GM18858 (cell line): ENCODE data around the gene ENTPD2.

Source experiments
- ATAC-seq: cut with Tn5 transposase; IDR thresholded peaks from one replicate; pipeline ENCODE4 v1.9.1; 2021; ENCODE audit not compliant: unreplicated experiment

ENTPD2 gene

DNA sequence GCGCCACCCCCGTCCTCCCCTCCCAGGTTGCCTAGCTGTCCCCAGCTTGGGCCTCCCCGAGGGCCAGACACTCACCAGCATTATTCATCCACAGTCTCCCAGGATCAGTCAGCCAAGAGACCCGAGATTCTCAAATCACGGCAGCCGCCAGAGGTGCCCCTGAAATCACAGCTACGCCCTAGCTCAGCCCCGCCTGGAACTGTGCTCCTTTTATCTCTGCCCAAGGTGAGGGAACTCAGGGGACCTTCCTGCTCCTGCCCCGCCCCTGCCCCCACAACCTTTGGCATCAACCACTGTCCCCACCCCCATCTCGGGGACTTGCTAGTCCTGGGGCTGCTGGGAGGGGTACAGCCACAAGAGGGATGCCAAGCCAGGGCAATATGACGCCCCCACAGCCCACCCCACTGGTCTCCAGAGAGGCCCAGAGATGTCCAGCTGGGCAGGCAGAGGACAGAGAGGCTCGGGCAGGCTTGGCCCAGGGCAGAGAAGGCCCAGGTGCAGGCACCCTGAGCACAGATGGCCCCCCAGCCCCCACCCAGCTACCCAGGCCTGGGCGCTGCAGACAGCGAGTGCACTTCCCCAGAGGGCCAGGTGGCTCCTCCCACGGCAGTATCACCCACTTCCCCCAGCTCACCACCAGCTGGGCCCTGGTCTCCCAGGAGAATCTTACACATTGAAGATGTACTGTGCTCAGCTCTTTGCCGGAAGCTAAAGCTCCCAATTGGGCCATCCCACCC lies 21.8 kb downstream of the ENTPD2 start, which contains the start of gene FUT7:
Gene FUT7, minus strand, starts transcription at position 185 of the 737 bp plus-strand sequence. Its CDS starts 97 bp downstream, at position 88.
- ATAC-seq, result no peak

- ATAC-seq, result no peak
Observed at GRCh38 chr9:137030538-137031527, 23.0 kb downstream of the ENTPD2 start.

DNA sequence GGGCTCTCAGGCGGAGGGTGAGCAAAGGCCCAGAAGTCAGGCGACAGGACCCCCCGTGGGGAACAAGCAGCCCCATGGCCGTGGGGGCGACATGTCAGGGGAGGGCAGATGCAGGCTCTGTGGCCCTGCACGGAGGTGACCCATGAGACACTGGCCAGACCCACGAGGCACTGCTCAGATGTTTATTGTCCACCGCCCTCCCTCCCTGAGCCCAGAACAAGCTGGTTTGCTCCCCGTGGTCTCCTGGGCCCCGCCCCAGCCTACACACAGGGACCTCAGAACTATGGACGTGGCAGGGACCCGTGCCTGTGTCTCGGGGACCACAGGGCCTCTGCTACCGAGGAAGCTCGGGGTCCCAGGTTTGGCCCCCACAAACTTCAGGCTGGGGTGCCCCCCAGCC lies 23.9 kb downstream of the ENTPD2 start:
- ATAC-seq, result no peak

GRCh38 chr9:137029058-137029936 lies 24.6 kb downstream of the ENTPD2 start:
- no peak for ATAC-seq

- ATAC-seq, result no peak
Observed at GRCh38 chr9:137028263-137029057, 25.4 kb downstream of the ENTPD2 start.

GRCh38 chr9:137027369-137028262 lies 26.2 kb downstream of the ENTPD2 start, which contains the start of gene ABCA2:
ABCA2 (minus strand) TSS chr9:137028237; CDS start chr9:137028140, 97 bp downstream.
- ATAC-seq, result no peak

DNA sequence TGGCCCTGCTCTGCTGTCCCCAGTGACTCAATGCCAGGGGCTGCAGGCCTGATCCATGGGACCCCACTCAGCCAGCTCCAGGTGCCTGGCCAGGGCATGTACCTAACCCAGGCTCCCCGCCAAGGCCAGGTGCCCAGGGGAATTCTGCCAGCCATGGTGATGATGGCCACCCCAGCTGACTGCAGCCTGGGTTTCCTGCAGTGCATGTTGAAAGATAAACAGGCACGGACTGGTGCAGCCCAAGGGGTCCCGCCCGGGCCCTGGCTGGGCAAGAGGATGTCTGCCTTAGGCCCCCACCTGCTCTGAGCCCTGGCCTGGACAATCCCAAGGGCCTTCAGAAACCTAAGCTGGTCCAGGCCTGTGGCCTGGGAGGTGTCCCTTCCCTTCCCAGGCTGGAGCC lies 27.0 kb downstream of the ENTPD2 start:
- ATAC-seq, result no peak

- no peak for ATAC-seq
Observed at GRCh38 chr9:137026384-137026783, 27.5 kb downstream of the ENTPD2 start.

DNA sequence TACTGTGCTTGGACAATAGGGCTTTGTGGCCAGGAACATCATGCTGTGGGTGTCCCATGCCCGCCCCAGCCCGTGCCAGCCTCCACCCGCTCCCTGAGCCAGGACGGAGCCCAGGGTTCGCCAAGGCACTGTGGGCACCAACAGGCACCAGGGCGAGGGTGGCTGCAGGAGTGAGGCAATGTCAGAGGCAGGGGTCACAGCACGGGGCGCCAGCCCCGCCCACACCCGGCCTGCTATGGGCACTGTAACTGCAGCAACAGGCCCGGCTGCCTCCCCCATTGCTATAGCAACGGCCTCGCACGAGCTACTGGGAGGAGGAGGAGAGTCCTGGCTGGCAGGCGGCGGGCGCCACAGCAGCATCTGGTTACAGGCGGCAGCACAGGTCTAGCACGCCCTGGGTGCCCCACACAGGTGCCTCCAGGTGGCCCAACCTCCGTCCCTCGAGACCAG lies 28.3 kb downstream of the ENTPD2 start:
- ATAC-seq, result no peak

- no peak for ATAC-seq
Observed at GRCh38 chr9:137023583-137023991, 30.3 kb downstream of the ENTPD2 start.

- ATAC-seq, result no peak
Observed at GRCh38 chr9:137023157-137023556, 30.7 kb downstream of the ENTPD2 start.

DNA sequence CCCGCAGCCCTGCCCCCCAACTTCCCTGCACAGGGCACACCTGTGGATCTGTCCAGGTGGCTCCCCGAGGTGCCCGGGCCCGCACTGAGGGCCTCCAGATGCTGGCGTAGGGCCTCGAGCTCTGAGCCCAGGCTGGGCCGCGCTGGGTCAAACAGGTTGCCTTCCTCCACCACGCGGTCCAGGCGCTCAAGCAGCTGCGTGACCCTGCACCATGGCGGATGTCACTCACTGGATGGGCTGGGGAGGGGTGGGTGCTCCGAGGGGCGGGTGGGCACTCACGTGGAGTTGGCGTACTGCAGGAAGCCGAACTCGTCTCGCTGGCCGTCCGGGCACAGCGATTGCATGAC lies 31.2 kb downstream of the ENTPD2 start:
- ATAC-seq, result no peak

- ATAC-seq, result no peak
Observed at GRCh38 chr9:137021979-137022661, 31.7 kb downstream of the ENTPD2 start.

DNA sequence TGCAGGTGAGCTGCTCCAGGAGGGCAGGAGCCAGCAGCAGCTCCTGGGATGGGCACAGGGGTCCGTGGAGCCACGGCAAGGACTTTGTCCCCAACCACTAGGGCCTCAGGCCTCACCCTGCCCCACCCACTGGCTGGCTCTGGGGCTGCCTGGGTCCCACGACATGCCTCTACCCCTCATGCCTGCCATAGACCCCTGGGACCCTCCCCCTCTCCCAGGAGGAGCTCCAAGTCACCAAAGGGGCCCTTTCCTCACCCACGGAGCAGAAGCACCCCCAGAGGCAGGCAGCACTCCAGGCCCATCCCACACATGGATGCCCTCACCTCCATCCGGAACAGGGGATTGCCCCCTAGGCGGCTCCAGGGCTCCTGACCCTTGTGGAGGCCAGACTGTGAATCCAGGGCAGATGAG lies 32.3 kb downstream of the ENTPD2 start:
- ATAC-seq, result no peak

DNA sequence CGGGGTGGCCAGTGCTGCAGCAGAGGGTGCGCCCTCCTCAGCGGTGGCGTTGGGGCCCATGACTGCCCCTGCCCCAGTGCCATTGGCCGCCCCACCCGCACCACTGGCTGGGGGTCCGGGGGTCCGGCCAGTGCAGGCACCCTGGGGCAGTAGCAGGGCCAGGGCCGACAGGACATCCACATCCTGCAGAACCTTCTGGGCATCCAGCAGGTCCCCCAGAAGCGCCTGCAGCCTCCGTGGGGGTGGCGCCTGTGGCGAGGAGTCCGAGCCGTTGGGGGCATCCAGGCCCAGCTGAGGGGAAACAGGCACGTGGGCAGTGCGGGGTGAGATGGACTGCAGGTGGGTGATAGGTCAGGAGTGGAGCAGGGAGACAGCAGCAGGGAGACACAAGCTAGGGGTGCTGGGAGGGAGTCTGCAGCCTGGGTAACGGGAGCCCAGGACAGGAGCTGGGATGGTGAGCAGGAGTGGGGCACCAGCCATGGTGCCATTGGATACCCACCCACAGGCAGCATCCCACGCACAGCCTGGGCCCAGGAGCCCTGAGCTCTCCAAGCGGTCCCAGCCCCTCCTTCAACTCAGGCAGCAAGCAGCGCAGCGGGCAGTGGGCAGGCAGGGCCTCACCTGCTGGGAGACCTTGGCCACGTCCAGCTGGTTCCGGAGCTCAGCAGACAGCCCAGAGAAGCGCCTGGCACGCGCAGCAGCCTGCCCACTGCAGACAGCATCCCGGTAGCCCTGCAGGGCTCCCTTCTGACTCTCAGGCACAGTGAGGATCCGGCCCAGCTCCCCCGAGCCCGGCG lies 32.9 kb downstream of the ENTPD2 start:
- ATAC-seq, result no peak

DNA sequence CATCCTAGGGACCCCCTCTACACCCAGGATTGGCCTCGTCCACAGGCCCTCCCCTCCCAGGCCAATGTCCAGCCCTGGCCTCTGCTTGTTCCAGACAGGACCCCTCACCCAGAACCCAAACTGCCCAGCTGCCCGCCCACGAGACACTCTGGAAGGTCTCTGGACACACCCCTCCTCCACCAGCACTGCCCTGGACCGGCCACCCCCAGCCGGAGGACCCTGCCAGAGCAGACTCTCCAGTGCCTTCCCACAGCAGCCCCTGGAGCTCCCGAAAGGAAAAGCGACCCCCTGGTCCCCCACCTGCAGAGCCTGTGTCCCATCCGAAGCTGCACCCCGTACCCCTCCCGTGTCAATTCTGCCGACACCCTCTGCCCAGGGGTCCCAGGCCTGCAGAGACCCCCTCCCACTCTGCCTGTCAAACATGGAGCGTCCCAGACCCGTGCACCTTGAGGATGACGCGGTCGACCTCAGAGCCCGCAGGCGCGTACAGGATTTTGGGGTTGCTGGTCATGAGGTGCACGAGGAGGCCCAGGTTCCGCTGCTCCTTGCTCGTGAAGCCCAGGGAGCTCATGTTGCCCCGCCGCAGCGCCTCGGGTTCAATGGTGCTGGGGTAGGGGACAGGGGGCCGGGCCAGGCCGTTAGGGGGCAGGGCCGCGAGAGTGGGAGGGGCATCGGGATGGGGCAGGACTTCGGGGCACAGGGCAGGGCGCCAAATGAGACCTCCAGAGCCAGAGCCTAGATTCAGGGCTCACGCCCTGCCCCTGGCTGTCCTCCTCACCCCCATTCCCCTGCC lies 33.8 kb downstream of the ENTPD2 start:
- ATAC-seq, result no peak
